ENCODE measurements around the gene NKX1-2. TPM values are rescaled to one million over a fixed set of nuclear protein-coding genes. Genes with fewer than 3 reads are reported as not detected.

NKX1-2 gene
- polyA plus RNA-seq, 1 of the 3 experiments (the other 2 are of a cell fraction): not detected

- Histone ChIP-seq H4K20me1 (ENCODE audit: insufficient read depth) (no peaks in the 10 kb centered on the region), H3K4me3 (ENCODE audit: low read depth in 2 of 2, low read length in 1 of 2) (no peak overlapping the region), H3K9me3 (no peaks in the 10 kb centered on the region), H3K27ac (ENCODE audit: low read depth in 2 of 2, low read length in 1 of 2) (peak overlapping the region in 1 of 2 experiments; percentile 51; a peak in 1 of 4 replicates), H3K9ac (no peak overlapping the region), H3K9me2 (no peaks in the 10 kb centered on the region), H3K36me3 (replicated peaks in 1 of 2; ENCODE audit: control insufficient read depth in 1 of 2, insufficient read depth in 2 of 2, low read length in 1 of 2) (peaks cover 0 to 11% of the 10 kb centered on the region in 2 experiments), H3K27me3 (ENCODE audit: insufficient read depth) (no peaks in the 10 kb centered on the region), H3F3A (replicated peaks; ENCODE audit: insufficient read depth) (no peaks in the 10 kb centered on the region), H2AFZ (ENCODE audit: low read depth) (no peak overlapping the region), H3K4me2 (no peak overlapping the region), H3K79me2 (ENCODE audit: insufficient read depth) (no peaks in the 10 kb centered on the region), H3K4me1 (ENCODE audit: control insufficient read depth in 1 of 2, insufficient read depth in 2 of 2, low read depth in 1 of 2, low read length in 1 of 2) (peaks cover 0 to 26% of the 10 kb centered on the region in 2 experiments; a peak in 1 of 4 replicates)
- TF ChIP-seq TEAD4 (IDR thresholded peaks at IDR 0.05; ENCODE audit: borderline replicate concordance, insufficient read depth) (no peak), RXRA (IDR thresholded peaks at IDR 0.05; ENCODE audit: borderline replicate concordance, low read depth) (no peak), MXI1 (IDR thresholded peaks at IDR 0.05; ENCODE audit: low read depth, low read length) (peak; percentile 30; the same call in 1 of the 2 replicates), CTCF (IDR thresholded peaks at IDR 0.05) (no peak), SIN3A (IDR thresholded peaks at IDR 0.05; ENCODE audit: borderline replicate concordance, low read depth, low read length) (no peak), POLR2AphosphoS5 (IDR thresholded peaks at IDR 0.05; ENCODE audit: low read depth, low read length) (no peak), EZH2phosphoT487 (IDR thresholded peaks at IDR 0.05; ENCODE audit: borderline replicate concordance, low read depth) (no peak), MEF2A (IDR thresholded peaks at IDR 0.05; ENCODE audit: borderline replicate concordance, low read depth) (no peak)
- WGBS (ENCODE audit: low lambda C conversion rate): 94% methylated on average over 9 of the region's 14 CpGs
- DNase-seq: peak; percentile 72
- CTCF ChIA-PET: no interaction called here
- POLR2A ChIA-PET: no interaction called here
Observed at GRCh38 chr10:124496150-124496549, 46.3 kb upstream of the NKX1-2 start.

- Histone ChIP-seq H3F3A (replicated peaks; ENCODE audit: insufficient read depth) (no peaks in the 10 kb centered on the region), H3K27me3 (ENCODE audit: insufficient read depth) (no peaks in the 10 kb centered on the region), H2AFZ (ENCODE audit: low read depth) (no peak overlapping the region), H3K27ac (ENCODE audit: low read depth in 2 of 2, low read length in 1 of 2) (peak overlapping the region in 1 of 2 experiments; percentile 51; a peak in 1 of 4 replicates), H3K4me3 (ENCODE audit: low read depth in 2 of 2, low read length in 1 of 2) (no peak overlapping the region), H3K4me2 (no peak overlapping the region), H4K20me1 (ENCODE audit: insufficient read depth) (no peaks in the 10 kb centered on the region), H3K9ac (no peak overlapping the region), H3K9me3 (no peaks in the 10 kb centered on the region), H3K4me1 (ENCODE audit: control insufficient read depth in 1 of 2, insufficient read depth in 2 of 2, low read depth in 1 of 2, low read length in 1 of 2) (peaks cover 0 to 26% of the 10 kb centered on the region in 2 experiments; a peak in 1 of 4 replicates), H3K9me2 (no peaks in the 10 kb centered on the region), H3K79me2 (ENCODE audit: insufficient read depth) (no peaks in the 10 kb centered on the region), H3K36me3 (replicated peaks in 1 of 2; ENCODE audit: control insufficient read depth in 1 of 2, insufficient read depth in 2 of 2, low read length in 1 of 2) (peaks cover 0 to 7% of the 10 kb centered on the region in 2 experiments)
- ChIA-PET CTCF (interaction anchor here (0.9 kb wide), 1 partner anchor 11 kb away, joined by 3 read pairs; no protein-coding TSS in a partner anchor), POLR2A (no interaction called here)
- DNase-seq: no peak
- no peak for TF ChIP-seq JUND (IDR thresholded peaks at IDR 0.05)
- no peak for TF ChIP-seq RFX5 (IDR thresholded peaks at IDR 0.05; ENCODE audit: low read length)
- 93% methylated on average over 11 of the region's 11 CpGs for WGBS (ENCODE audit: low lambda C conversion rate)
Observed at GRCh38 chr10:124495725-124496124, 45.9 kb upstream of the NKX1-2 start.

- Histone ChIP-seq H3K27ac (ENCODE audit: low read depth in 2 of 2, low read length in 1 of 2) (no peak overlapping the region), H3K4me3 (ENCODE audit: low read depth in 2 of 2, low read length in 1 of 2) (no peak overlapping the region), H3K9ac (no peak overlapping the region), H4K20me1 (ENCODE audit: insufficient read depth) (no peaks in the 10 kb centered on the region), H2AFZ (ENCODE audit: low read depth) (no peak overlapping the region), H3K9me2 (no peaks in the 10 kb centered on the region), H3K79me2 (ENCODE audit: insufficient read depth) (no peaks in the 10 kb centered on the region), H3K27me3 (ENCODE audit: insufficient read depth) (no peaks in the 10 kb centered on the region), H3F3A (replicated peaks; ENCODE audit: insufficient read depth) (no peaks in the 10 kb centered on the region), H3K4me1 (ENCODE audit: control insufficient read depth in 1 of 2, insufficient read depth in 2 of 2, low read depth in 1 of 2, low read length in 1 of 2) (peaks cover 0 to 26% of the 10 kb centered on the region in 2 experiments; a peak in 1 of 4 replicates), H3K4me2 (no peak overlapping the region), H3K36me3 (replicated peaks in 1 of 2; ENCODE audit: control insufficient read depth in 1 of 2, insufficient read depth in 2 of 2, low read length in 1 of 2) (peaks cover 3% of the 10 kb centered on the region in 2 experiments), H3K9me3 (no peaks in the 10 kb centered on the region)
- DNase-seq: no peak
- 100% methylated on average over 3 of the region's 7 CpGs for WGBS (ENCODE audit: low lambda C conversion rate)
- TF ChIP-seq USF2 (IDR thresholded peaks at IDR 0.05; ENCODE audit: borderline replicate concordance, low read depth, low read length) (no peak), PBX3 (IDR thresholded peaks at IDR 0.05) (no peak), SMC3 (IDR thresholded peaks at IDR 0.05; ENCODE audit: low read depth, low read length) (no peak), TCF12 (IDR thresholded peaks at IDR 0.05) (no peak), NRF1 (IDR thresholded peaks at IDR 0.05; ENCODE audit: low read depth, low read length) (no peak), FOXJ3 (CRISPR knock-in tag; IDR thresholded peaks at IDR 0.05) (no peak)
- POLR2A ChIA-PET: no interaction called here
- CTCF ChIA-PET: interaction anchor here (0.9 kb wide), 1 partner anchor 10 kb away, joined by 3 read pairs; no protein-coding TSS in a partner anchor
Observed at GRCh38 chr10:124495162-124495561, 45.3 kb upstream of the NKX1-2 start.

All from SK-N-SH (cell line).